ENCODE data around the gene BCL7C. TPM values are rescaled to one million over a fixed set of nuclear protein-coding genes. Genes with fewer than 3 reads are reported as not detected.

BCL7C gene
- total and polyA plus RNA-seq, 2 of the 8 experiments (the other 6 are each of a cell fraction or from before 2014, with no cell fraction given): 8.6 to 17.2 TPM

- no peak for TF ChIP-seq SIN3A (conservative IDR thresholded peaks at IDR 0.05 in 1 of 2, IDR thresholded peaks at IDR 0.05 in 1 of 2; ENCODE audit: low read depth in 1 of 2, low read length in 2 of 2)
- no peak for TF ChIP-seq SP4 (IDR thresholded peaks at IDR 0.05; ENCODE audit: low read length)
- TF ChIP-seq CHD2 (IDR thresholded peaks at IDR 0.05; ENCODE audit: low read length): no peak
- TF ChIP-seq BCL11A (IDR thresholded peaks at IDR 0.05; ENCODE audit: low read depth in 2 of 2, low read length in 2 of 2): no peak
- TF ChIP-seq SP1 (IDR thresholded peaks at IDR 0.05; ENCODE audit: low read depth, low read length): no peak
Measured at GRCh38 chr16:30934827-30935557, 41.1 kb upstream of the BCL7C start (continued).
